Adipocyte (in vitro differentiated cells): ENCODE measurements around the gene PLCB4.

ENCODE experiments used
- DNase-seq: peaks from one replicate; pipeline ENCODE4 v3.0.0-alpha.2; 2015; ENCODE audit warnings: low read depth
- H3K27me3 ChIP-seq: replicated peaks from 2 replicates; pipeline ENCODE4 v1.7.0; 2013; ENCODE audit warnings: mild to moderate bottlenecking, low read length, moderate library complexity; ENCODE audit not compliant: control insufficient read depth, insufficient read depth
- H3K36me3 ChIP-seq: 2 replicates; pipeline ENCODE4 v1.7.0; 2013; ENCODE audit warnings: low read length, mild to moderate bottlenecking, moderate library complexity; ENCODE audit not compliant: control insufficient read depth, insufficient read depth, severe bottlenecking
- H3K4me1 ChIP-seq: 2 replicates; pipeline ENCODE4 v1.7.0; 2013; ENCODE audit warnings: mild to moderate bottlenecking, low read length, moderate library complexity; ENCODE audit not compliant: control insufficient read depth, insufficient read depth
- H3K4me3 ChIP-seq: 2 replicates; pipeline ENCODE4 v1.7.0; 2013; ENCODE audit warnings: mild to moderate bottlenecking, low read length, moderate library complexity
- H3K9ac ChIP-seq: 2 replicates; pipeline ENCODE4 v1.7.0; 2013; ENCODE audit warnings: mild to moderate bottlenecking, low read length, moderate library complexity
- H3K9me3 ChIP-seq: 2 replicates; pipeline ENCODE4 v1.7.0; 2013; ENCODE audit warnings: mild to moderate bottlenecking, low read length, moderate library complexity; ENCODE audit not compliant: control insufficient read depth

PLCB4 gene

GRCh38 chr20:9243986-9244385 is 175.1 kb downstream of the PLCB4 start:
- DNase-seq, result no peak
- Histone ChIP-seq H3K9me3 (no peaks in the 10 kb centered on the region), H3K9ac (no peak overlapping the region), H3K4me3 (no peak overlapping the region), H3K4me1 (peaks cover 22% of the 10 kb centered on the region), H3K36me3 (no peaks in the 10 kb centered on the region), H3K27me3 (no peaks in the 10 kb centered on the region)

- Histone ChIP-seq H3K36me3 (no peaks in the 10 kb centered on the region), H3K9ac (no peak overlapping the region), H3K4me1 (peaks cover 22% of the 10 kb centered on the region)
Observed at GRCh38 chr20:9244811-9245210, 175.9 kb downstream of the PLCB4 start.

GRCh38 chr20:9246731-9247130 is 177.8 kb downstream of the PLCB4 start:
- Histone ChIP-seq H3K9me3 (no peaks in the 10 kb centered on the region), H3K27me3 (no peaks in the 10 kb centered on the region), H3K4me1 (peaks cover 11% of the 10 kb centered on the region), H3K9ac (no peak overlapping the region), H3K36me3 (no peaks in the 10 kb centered on the region), H3K4me3 (no peak overlapping the region)
- no peak for DNase-seq

More at GRCh38 chr20:9244811-9245210, 175.9 kb downstream of the PLCB4 start:
- DNase-seq, result no peak
- Histone ChIP-seq H3K9me3 (no peaks in the 10 kb centered on the region), H3K4me3 (no peak overlapping the region), H3K27me3 (no peaks in the 10 kb centered on the region)

GRCh38 chr20:9250511-9250910 is 181.6 kb downstream of the PLCB4 start:
- Histone ChIP-seq H3K9me3 (no peaks in the 10 kb centered on the region), H3K4me3 (no peak overlapping the region), H3K9ac (no peak overlapping the region), H3K4me1 (no peaks in the 10 kb centered on the region), H3K36me3 (no peaks in the 10 kb centered on the region), H3K27me3 (no peaks in the 10 kb centered on the region)
- DNase-seq, result no peak

- Histone ChIP-seq H3K9me3 (no peaks in the 10 kb centered on the region), H3K9ac (no peak overlapping the region), H3K27me3 (no peaks in the 10 kb centered on the region), H3K4me3 (no peak overlapping the region), H3K36me3 (no peaks in the 10 kb centered on the region), H3K4me1 (no peaks in the 10 kb centered on the region)
- no peak for DNase-seq
Observed at GRCh38 chr20:9253006-9253539, 184.2 kb downstream of the PLCB4 start.

GRCh38 chr20:9255171-9255570 is 186.3 kb downstream of the PLCB4 start:
- H3K36me3 ChIP-seq, result no peaks in the 10 kb centered on the region
- H3K4me1 ChIP-seq, result no peaks in the 10 kb centered on the region
- no peak overlapping the region for H3K9ac ChIP-seq
- H3K9me3 ChIP-seq, result no peaks in the 10 kb centered on the region
- H3K27me3 ChIP-seq, result no peaks in the 10 kb centered on the region
- H3K4me3 ChIP-seq, result no peak overlapping the region
- DNase-seq, result no peak

- no peak for DNase-seq
- H3K4me3 ChIP-seq, result no peak overlapping the region
- no peak overlapping the region for H3K9ac ChIP-seq
- no peaks in the 10 kb centered on the region for H3K9me3 ChIP-seq
- H3K27me3 ChIP-seq, result no peaks in the 10 kb centered on the region
- H3K4me1 ChIP-seq, result no peaks in the 10 kb centered on the region
- no peaks in the 10 kb centered on the region for H3K36me3 ChIP-seq
Observed at GRCh38 chr20:9256393-9256792, 187.5 kb downstream of the PLCB4 start.

GRCh38 chr20:9258901-9259300 is 190.0 kb downstream of the PLCB4 start:
- Histone ChIP-seq H3K4me3 (no peak overlapping the region), H3K27me3 (peaks cover 3% of the 10 kb centered on the region), H3K9ac (no peak overlapping the region), H3K9me3 (no peaks in the 10 kb centered on the region), H3K36me3 (no peaks in the 10 kb centered on the region), H3K4me1 (no peaks in the 10 kb centered on the region)
- no peak for DNase-seq

GRCh38 chr20:9260027-9260426 is 191.1 kb downstream of the PLCB4 start:
- Histone ChIP-seq H3K36me3 (no peaks in the 10 kb centered on the region), H3K27me3 (peaks cover 3% of the 10 kb centered on the region), H3K4me1 (no peaks in the 10 kb centered on the region), H3K4me3 (no peak overlapping the region), H3K9me3 (no peaks in the 10 kb centered on the region), H3K9ac (no peak overlapping the region)
- DNase-seq, result peak; percentile 36

GRCh38 chr20:9261781-9262180 is 192.9 kb downstream of the PLCB4 start:
- no peak overlapping the region for H3K4me3 ChIP-seq
- no peaks in the 10 kb centered on the region for H3K4me1 ChIP-seq
- DNase-seq, result no peak
- no peak overlapping the region for H3K9ac ChIP-seq
- H3K36me3 ChIP-seq, result no peaks in the 10 kb centered on the region
- H3K9me3 ChIP-seq, result no peaks in the 10 kb centered on the region
- peaks cover 3% of the 10 kb centered on the region for H3K27me3 ChIP-seq

GRCh38 chr20:9262653-9263194 is 193.8 kb downstream of the PLCB4 start:
- DNase-seq, result peak; percentile 40
- Histone ChIP-seq H3K27me3 (peaks cover 3% of the 10 kb centered on the region), H3K9me3 (no peaks in the 10 kb centered on the region), H3K4me3 (no peak overlapping the region), H3K9ac (no peak overlapping the region), H3K4me1 (no peaks in the 10 kb centered on the region), H3K36me3 (no peaks in the 10 kb centered on the region)
